ENCODE data around the gene GGTLC3. TPM values are rescaled to one million over a fixed set of nuclear protein-coding genes. Genes with fewer than 3 reads are reported as not detected.
"Not testable (repeated sequence)": the region's sequence is repeated elsewhere in the genome, so short reads cannot be mapped to it uniquely, and the experiment has no call there.

The GGTLC3 gene
- total RNA-seq: not detected
- polyA plus RNA-seq: 1 to 10 TPM in 1 of 3 donors, under 1 TPM in 1, not detected in 1; 0.25 to 3.2 TPM
- long read RNA-seq, donor 1: 0 reads
- long read RNA-seq, donor 2: 0 reads
- long read RNA-seq, donor 3: 0 reads
- long read RNA-seq, donor 4: 0 reads
- long read RNA-seq, donor 5: 0 reads
- long read RNA-seq, donor 6: 0 reads
- long read RNA-seq, donor 7: 0 reads
- long read RNA-seq, donor 8: 0 reads
- long read RNA-seq, donor 9: 0 reads
- long read RNA-seq, donor 10: 0 reads

DNA sequence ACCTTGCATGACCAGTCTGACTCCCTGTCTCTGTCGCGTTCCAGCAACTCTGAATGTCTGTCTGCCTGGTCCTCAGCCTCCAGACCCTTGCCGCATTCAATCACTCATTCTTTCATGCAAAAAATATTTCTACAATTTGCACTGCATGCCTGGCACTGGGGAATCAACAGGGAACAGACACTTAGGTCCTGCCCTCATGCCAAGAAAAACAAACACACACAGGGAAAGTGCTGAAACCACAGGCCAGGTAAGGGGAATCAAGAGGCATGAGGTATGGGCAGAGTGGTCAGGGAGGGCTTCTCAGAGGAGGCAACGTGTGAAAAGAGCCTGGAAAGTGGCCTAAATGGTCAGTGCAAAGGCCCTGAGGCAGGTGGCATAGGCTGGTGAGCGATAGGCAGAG is at the start of gene GGTLC3:
Gene GGTLC3 (minus strand): TSS at position 101 of the 400 bp plus-strand sequence. CDS start 264 bp downstream, outside the sequence.
- intact Hi-C loops (cut with DNase I; ENCODE audit: low total_unique reads); H3K27ac ChIP-seq; H3K4me1 ChIP-seq: not testable (repeated sequence)

DNA sequence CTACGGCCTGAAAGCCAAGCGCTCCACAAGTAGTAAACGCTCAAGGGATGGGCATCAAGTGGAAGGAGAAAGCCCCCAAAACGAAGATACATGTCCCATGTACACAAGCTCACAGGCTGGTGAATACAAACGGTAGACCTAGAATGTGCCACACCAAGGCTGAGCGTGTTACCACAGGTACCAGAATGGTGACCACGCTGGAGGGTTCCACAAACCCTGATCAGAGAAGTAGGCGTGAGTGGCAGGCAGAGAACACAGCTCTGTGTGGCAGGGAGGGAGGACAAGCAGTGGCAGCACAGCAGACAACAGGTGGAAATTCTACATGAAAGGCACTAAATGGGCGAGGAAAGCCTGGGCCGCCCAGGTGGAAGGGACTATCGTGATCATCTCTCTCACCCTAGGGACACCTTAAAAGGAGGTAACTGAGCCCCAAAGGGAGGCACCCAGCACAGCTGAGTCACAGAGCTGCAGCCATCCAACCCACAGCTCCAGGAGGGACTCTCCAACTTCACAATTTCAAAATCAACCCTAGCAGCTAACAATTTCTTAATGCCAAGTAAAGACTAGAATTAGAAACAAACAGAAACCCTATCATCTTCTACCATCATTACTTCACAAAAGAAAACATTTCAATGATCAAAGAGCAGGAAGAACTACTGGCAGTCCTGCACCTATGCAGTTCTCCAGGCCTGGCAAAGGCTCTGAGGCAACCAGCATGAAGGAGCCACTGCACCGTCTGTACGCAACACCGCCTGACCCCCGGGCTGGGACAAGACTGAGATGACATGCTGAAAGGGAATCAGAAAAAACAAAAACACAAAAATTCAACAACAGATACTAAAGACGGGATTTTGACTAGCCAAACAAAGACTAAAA is 42.4 kb upstream of the GGTLC3 start:
- intact Hi-C loops (cut with DNase I; ENCODE audit: low total_unique reads); DNase-seq; H3K4me3 ChIP-seq; H3K4me1 ChIP-seq; H3K9me3 ChIP-seq; H3K36me3 ChIP-seq; H3K27me3 ChIP-seq; H3K27ac ChIP-seq: not testable (repeated sequence)
- no CpG with 5 or more reads among the region's 16 CpGs for WGBS, 5 donors

More for the DNA sequence above, at the start of gene GGTLC3:
- not testable (repeated sequence) for H3K36me3 ChIP-seq, H3K27me3 ChIP-seq, DNase-seq, H3K9me3 ChIP-seq, H3K4me3 ChIP-seq
- no CpG with 5 or more reads among the region's 5 CpGs for WGBS, 5 donors

DNA sequence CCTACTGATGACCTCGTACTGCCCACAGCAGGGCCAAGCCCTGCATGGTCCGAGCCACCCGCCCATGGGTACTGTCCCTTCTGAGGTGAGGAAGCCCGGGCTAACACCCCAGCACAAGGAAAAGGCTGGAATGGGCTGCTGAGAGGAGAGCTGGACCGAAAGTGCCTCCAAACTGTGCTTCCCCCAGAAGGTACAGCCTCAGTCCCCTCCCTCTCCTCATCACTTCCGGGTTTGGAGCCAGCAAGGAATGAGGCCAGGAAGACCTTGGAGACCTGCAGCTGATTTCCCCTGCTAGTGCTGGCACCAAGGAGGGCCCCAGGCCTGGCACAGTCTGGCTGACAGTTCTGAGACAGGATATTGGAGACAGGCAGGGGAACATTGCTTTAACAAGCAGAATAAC is 41.0 kb upstream of the GGTLC3 start:
- H3K27ac ChIP-seq; intact Hi-C loops (cut with DNase I; ENCODE audit: low total_unique reads); H3K4me1 ChIP-seq; H3K36me3 ChIP-seq; H3K9me3 ChIP-seq; DNase-seq; H3K4me3 ChIP-seq; H3K27me3 ChIP-seq: not testable (repeated sequence)
- no CpG with 5 or more reads among the region's 6 CpGs for WGBS, 5 donors

DNA sequence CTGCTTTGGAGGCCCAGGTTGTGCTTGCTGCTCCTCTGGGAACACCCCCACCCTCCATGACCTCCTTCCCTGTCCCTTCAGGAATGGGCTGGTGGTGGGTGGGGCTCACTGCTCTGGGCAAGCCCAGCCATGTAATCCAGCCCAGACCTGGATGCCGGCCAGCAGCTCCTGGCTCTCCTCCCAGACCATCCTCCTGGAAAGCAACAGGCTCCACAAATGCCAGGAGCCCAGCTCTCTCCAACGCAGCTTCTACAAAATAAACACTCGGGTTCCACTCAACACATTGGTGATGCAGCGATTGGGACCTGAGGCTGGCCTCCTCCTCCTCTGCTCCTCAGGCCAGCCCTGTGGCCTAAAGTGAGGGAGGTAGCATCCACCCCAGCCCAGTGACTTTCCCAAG is 40.6 kb upstream of the GGTLC3 start:
- not testable (repeated sequence) for H3K27me3 ChIP-seq, DNase-seq
- WGBS, 5 donors: no CpG with 5 or more reads among the region's 4 CpGs

DNA sequence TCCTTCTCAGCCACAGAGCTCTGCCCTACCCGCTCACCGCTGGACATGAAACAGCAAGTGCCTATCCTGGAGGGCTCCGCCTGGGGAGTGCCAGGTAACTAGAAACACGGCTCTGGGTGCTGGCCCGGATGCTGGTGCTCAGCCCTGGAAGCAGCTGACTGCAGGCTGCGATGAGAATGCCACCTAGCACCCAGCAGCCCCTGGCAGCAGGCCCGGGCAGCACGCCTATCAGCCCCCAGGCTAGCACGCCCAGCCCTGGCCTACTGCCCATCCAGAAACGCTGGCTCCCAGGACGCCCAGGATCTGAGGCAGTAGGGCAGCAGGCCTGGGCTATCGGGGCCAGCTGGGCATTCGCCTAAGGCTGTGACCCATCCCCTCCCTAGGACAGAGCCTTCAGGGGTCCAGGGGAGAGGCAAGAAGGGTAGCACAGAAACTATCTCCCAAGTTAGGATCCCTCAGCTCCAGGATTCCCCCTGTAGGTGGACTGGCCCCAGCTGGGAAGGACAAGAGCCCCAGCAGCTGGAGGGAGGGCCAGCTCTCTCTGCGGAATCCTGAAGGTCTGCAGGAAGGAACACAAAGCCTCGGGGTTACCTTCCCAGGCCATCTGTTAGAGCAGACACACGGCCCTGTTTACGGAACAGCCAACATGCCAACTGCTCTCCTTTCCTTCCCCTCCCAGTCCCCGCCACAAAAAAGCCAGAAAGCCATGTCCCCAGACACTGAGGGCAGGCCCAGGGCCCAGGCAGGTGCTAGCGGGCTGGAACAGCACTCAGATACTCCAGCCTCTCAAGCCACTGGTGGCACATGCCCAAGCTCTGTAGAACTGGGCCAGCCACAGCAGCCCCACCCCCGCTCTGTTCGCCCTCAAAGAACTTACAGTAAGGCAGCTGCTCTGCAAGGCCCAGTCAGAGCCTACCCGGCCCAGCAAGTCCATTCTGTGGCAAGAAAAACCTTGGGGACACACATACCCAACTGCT is 36.6 kb upstream of the GGTLC3 start:
- H3K27ac ChIP-seq; H3K36me3 ChIP-seq; H3K27me3 ChIP-seq; intact Hi-C loops (cut with DNase I; ENCODE audit: low total_unique reads); H3K9me3 ChIP-seq; DNase-seq; H3K4me1 ChIP-seq; H3K4me3 ChIP-seq: not testable (repeated sequence)
- WGBS, 5 donors: no CpG with 5 or more reads among the region's 22 CpGs

More for the DNA sequence above, 40.6 kb upstream of the GGTLC3 start:
- intact Hi-C loops (cut with DNase I; ENCODE audit: low total_unique reads); H3K36me3 ChIP-seq; H3K9me3 ChIP-seq; H3K4me1 ChIP-seq; H3K27ac ChIP-seq; H3K4me3 ChIP-seq: not testable (repeated sequence)

DNA sequence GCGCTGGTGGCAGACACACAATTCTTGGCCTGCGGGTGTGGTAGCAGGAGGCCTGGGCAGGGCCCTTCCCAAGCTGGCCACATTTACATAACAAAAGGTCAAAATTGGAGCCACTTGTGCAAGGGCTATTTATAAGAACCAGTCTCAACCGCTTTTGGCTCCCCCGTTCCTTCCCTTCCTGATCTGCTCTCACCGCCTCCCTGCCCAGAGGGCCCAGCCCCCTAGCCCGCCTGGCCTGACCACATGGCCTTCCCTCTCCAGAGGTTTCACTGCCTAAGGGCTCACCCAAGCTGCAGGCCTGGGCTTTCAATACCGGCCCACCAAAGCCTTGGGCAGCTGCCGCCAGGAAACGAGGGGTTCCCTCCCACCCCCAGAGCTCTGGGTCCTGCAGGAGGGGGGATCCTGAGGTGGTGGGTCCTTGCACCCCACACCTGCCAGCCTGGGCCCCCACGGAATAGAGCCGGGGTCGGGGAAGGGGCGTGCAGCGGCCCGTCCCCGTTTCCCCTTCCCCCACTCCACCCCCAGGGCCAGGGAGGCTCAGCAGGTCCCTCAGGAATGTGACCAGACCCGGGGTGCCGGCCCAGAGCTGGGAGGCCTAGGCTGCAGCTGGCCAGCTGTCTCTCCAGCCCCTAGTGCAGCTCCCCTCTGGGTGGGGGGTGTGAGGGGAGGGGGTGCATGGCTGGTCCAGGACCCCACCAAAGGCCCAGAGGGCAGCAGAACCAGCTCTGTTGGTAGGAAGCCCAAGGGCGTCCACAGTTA is 35.1 kb upstream of the GGTLC3 start:
- H3K9me3 ChIP-seq; H3K27ac ChIP-seq; H3K27me3 ChIP-seq; H3K4me1 ChIP-seq; intact Hi-C loops (cut with DNase I; ENCODE audit: low total_unique reads); H3K36me3 ChIP-seq; DNase-seq; H3K4me3 ChIP-seq: not testable (repeated sequence)
- WGBS, 5 donors: 33% methylated on average over 1 of the region's 19 CpGs; no CpG with 5 or more reads in 4 of the 5 donors

DNA sequence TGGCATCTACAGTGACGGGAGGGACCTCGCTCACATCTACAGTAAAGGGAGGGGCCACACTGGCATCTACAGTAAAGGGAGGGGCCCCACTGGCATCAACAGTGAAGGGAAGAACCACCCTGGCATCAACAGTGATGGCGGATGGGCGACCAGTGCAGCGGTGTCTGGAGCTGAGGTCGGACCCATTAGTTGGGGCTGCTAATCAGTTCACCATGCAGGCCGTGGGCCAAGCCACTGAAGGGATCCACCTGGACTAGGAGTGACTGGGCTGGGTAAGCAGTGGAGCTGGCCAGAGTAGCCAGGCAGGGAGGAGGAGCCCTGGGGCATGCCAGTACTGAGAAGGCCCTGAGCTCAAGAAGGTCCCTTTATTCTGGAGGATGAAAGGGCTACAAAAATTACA is 33.1 kb upstream of the GGTLC3 start:
- intact Hi-C loops (cut with DNase I; ENCODE audit: low total_unique reads); DNase-seq; H3K4me3 ChIP-seq; H3K9me3 ChIP-seq; H3K36me3 ChIP-seq; H3K27ac ChIP-seq; H3K27me3 ChIP-seq; H3K4me1 ChIP-seq: not testable (repeated sequence)
- 64 to 81% (median 76%) methylated on average over 2 of the region's 7 CpGs; no CpG with 5 or more reads in 2 of the 5 donors for WGBS, 5 donors

DNA sequence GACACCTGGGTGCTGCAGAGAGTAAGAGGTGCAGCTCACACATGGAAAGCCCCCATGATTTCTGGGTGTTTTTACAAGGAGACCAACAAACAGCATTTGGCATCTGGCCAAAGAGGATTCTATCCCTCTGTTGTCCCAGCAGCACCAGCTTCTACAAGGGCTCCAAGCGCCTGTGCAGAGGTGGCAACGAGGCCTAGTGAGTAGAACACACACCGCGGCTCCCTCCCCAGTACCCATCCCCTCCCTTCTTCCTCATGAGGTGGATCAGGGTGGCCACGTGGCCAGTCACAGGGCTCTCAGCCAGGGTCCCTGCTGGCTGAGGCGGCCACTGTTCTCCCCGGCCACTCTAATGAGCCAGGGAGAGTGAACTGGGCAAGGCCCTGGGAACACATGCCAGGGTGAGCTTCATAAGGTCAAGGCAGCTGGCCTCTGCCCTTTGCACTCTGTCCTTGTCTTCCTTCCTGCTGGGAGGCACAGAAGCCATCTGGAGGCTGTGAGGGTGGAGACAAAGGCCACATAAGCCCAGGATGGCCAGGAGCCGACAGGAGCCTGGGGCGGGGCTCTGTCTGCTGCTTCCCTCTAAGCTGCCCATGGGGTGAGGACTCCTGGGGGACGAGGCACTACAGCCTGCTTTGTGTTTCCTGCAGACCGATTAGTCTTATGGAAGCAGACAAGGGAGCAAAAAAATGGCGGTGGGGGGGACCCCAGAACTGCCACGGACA is 31.7 kb upstream of the GGTLC3 start:
- 38 to 79% (median 61%) methylated on average over 1 to 10 of the region's 13 CpGs; no CpG with 5 or more reads in 1 of the 5 donors for WGBS, 5 donors
- H3K4me3 ChIP-seq; H3K36me3 ChIP-seq; H3K4me1 ChIP-seq; DNase-seq; intact Hi-C loops (cut with DNase I; ENCODE audit: low total_unique reads); H3K27me3 ChIP-seq; H3K9me3 ChIP-seq; H3K27ac ChIP-seq: not testable (repeated sequence)

DNA sequence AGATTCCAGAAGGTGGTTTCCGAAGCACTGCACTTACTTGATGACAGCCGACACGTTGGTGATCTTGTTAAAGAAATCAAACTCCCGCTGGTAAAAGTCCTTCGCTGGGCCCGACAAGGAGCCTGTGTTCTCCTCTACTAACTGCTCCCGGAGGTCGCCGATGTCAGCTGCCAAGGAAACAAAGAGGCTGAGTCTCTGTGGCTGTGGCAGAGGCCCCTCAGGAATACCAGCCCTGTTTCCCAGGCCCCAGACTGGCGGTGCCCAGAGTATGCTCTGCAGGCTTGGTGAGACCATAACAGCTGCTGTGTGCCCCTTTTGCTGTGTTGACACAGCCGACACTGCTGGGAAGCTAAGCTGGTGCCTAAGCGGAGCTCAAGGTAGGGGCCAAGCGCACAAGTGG is 26.7 kb upstream of the GGTLC3 start:
- intact Hi-C loops (cut with DNase I; ENCODE audit: low total_unique reads); H3K27me3 ChIP-seq; H3K4me1 ChIP-seq; H3K9me3 ChIP-seq; H3K27ac ChIP-seq; H3K4me3 ChIP-seq; H3K36me3 ChIP-seq; DNase-seq: not testable (repeated sequence)
- 79 to 83% methylated on average over 5 to 6 of the region's 13 CpGs; no CpG with 5 or more reads in 3 of the 5 donors for WGBS, 5 donors

DNA sequence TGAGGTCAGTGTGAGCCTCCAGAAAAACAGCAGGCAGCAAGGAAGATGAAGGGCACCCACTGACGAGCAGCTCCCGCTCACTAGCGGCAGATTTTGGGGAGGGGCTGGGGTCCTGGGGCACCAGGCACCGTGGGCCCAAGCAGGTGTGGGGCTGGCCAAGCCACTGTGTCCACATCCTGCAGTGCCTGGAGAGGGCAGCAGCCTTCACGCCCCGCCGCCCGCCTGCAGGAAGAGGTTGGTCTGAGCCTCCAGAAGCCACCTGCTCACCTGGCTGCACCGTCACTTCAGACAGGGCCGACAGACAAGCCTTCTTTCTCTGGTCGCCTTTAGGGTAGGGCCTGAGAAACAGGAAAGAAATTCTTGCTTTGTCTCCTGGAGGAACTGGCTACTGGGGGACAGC is 25.4 kb upstream of the GGTLC3 start:
- H3K27ac ChIP-seq; H3K4me3 ChIP-seq; H3K27me3 ChIP-seq; DNase-seq; H3K4me1 ChIP-seq; H3K36me3 ChIP-seq; H3K9me3 ChIP-seq; intact Hi-C loops (cut with DNase I; ENCODE audit: low total_unique reads): not testable (repeated sequence)
- WGBS, 5 donors: no CpG with 5 or more reads among the region's 11 CpGs

All from stomach (tissue), 19 donors.